MM.1S (cell line): ENCODE results near the gene NANOS1.

Source experiments
- DNase-seq: peaks from one replicate; pipeline ENCODE4 v3.0.0-alpha.2; 2015
- H2AFZ ChIP-seq: fragments of 300-600 bp; sonication (generic); 2 replicates; pipeline ENCODE4 v1.6.0; 2016; ENCODE audit warnings: antibody characterized with exemption, low read length
- H3F3A ChIP-seq: fragments of 300-600 bp; sonication (generic); 2 replicates; pipeline ENCODE4 v1.6.1; 2016; ENCODE audit warnings: mild to moderate bottlenecking, antibody characterized with exemption, low read length, moderate library complexity, mixed read lengths; ENCODE audit not compliant: insufficient read depth
- H3K27ac ChIP-seq: fragments of 300-600 bp; sonication (generic); 2 replicates; pipeline ENCODE4 v1.5.1; 2016; ENCODE audit warnings: mild to moderate bottlenecking, low read length
- H3K27me3 ChIP-seq: fragments of 300-600 bp; sonication (generic); replicated peaks from 2 replicates; pipeline ENCODE4 v1.6.0; 2016; ENCODE audit warnings: low read length; ENCODE audit not compliant: insufficient read depth
- H3K36me3 ChIP-seq: fragments of 300-600 bp; sonication (generic); replicated peaks from 2 replicates; pipeline ENCODE4 v1.6.1; 2016; ENCODE audit warnings: mild to moderate bottlenecking, low read length, mixed read lengths; ENCODE audit not compliant: insufficient read depth
- H3K4me1 ChIP-seq: fragments of 300-600 bp; sonication (generic); 2 replicates; pipeline ENCODE4 v1.6.1; 2016; ENCODE audit warnings: low read length, mixed read lengths
- H3K4me2 ChIP-seq: fragments of 300-600 bp; sonication (generic); 2 replicates; pipeline ENCODE4 v1.6.0; 2016; ENCODE audit warnings: low read depth, low read length
- H3K4me3 ChIP-seq: fragments of 300-600 bp; sonication (generic); 2 replicates; pipeline ENCODE4 v1.5.1; 2016; ENCODE audit warnings: low read length, mixed read lengths
- H3K79me2 ChIP-seq: fragments of 300-600 bp; sonication (generic); 2 replicates; pipeline ENCODE4 v1.6.1; 2016; ENCODE audit warnings: mixed run types, low read length, mixed read lengths
- H3K9ac ChIP-seq: fragments of 300-600 bp; sonication (generic); 2 replicates; pipeline ENCODE4 v1.6.1; 2016; ENCODE audit warnings: low read length, mixed read lengths
- H3K9me2 ChIP-seq: fragments of 300-600 bp; sonication (generic); replicated peaks from 2 replicates; pipeline ENCODE4 v1.6.1; 2016; ENCODE audit warnings: mild to moderate bottlenecking, low read length, mixed read lengths; ENCODE audit not compliant: insufficient read depth
- H3K9me3 ChIP-seq: fragments of 300-600 bp; sonication (generic); replicated peaks from 2 replicates; pipeline ENCODE4 v1.6.1; 2016; ENCODE audit warnings: mild to moderate bottlenecking, low read length, mixed read lengths; ENCODE audit not compliant: insufficient read depth
- H4K20me1 ChIP-seq: fragments of 300-600 bp; sonication (generic); 2 replicates; pipeline ENCODE4 v1.6.1; 2016; ENCODE audit warnings: mild to moderate bottlenecking, low read length, moderate library complexity, mixed read lengths; ENCODE audit not compliant: insufficient read depth
- CTCF ChIP-seq: fragments of 300-600 bp; sonication (generic); IDR thresholded peaks from 2 replicates; pipeline ENCODE4 v1.5.1; 2016; ENCODE audit warnings: antibody characterized with exemption, low read length, mixed read lengths
- EZH2 ChIP-seq: fragments of 300-600 bp; sonication (generic); optimal IDR thresholded peaks from 2 replicates; pipeline ENCODE3; 2017; ENCODE audit warnings: low read depth, mild to moderate bottlenecking, antibody characterized with exemption, low read length, mixed read lengths
- EZH2phosphoT487 ChIP-seq: fragments of 300-600 bp; sonication (generic); IDR thresholded peaks from 2 replicates; pipeline ENCODE4 v1.6.1; 2018; ENCODE audit warnings: antibody characterized with exemption, low read length

Gene NANOS1

GRCh38 chr10:119049361-119049760 lies 19.8 kb downstream of the NANOS1 start:
- TF ChIP-seq EZH2phosphoT487 (no peak), EZH2 (no peak), CTCF (no peak)
- peaks cover 100% of the 10 kb centered on the region for H3K79me2 ChIP-seq
- peaks cover 33% of the 10 kb centered on the region for H4K20me1 ChIP-seq
- H3K9ac ChIP-seq = no peak overlapping the region
- DNase-seq = no peak
- peaks cover 31% of the 10 kb centered on the region for H3K36me3 ChIP-seq
- no peaks in the 10 kb centered on the region for H3K9me2 ChIP-seq
- no peak overlapping the region for H3K27ac ChIP-seq
- no peaks in the 10 kb centered on the region for H3K9me3 ChIP-seq
- no peaks in the 10 kb centered on the region for H3K4me1 ChIP-seq
- no peak overlapping the region for H3K4me3 ChIP-seq
- H2AFZ ChIP-seq = no peak overlapping the region
- H3K27me3 ChIP-seq = no peaks in the 10 kb centered on the region
- no peak overlapping the region for H3K4me2 ChIP-seq
- no peaks in the 10 kb centered on the region; the same call in 1 of the 2 replicates for H3F3A ChIP-seq

GRCh38 chr10:119049777-119050176 lies 20.3 kb downstream of the NANOS1 start:
- Histone ChIP-seq H3K4me3 (no peak overlapping the region), H3K36me3 (peaks cover 31% of the 10 kb centered on the region), H4K20me1 (peaks cover 32% of the 10 kb centered on the region), H3K9me3 (no peaks in the 10 kb centered on the region), H3K9me2 (no peaks in the 10 kb centered on the region), H2AFZ (no peak overlapping the region), H3K4me2 (no peak overlapping the region), H3K9ac (no peak overlapping the region), H3K79me2 (peaks cover 99% of the 10 kb centered on the region), H3K27ac (no peak overlapping the region), H3K27me3 (no peaks in the 10 kb centered on the region), H3K4me1 (no peaks in the 10 kb centered on the region), H3F3A (no peaks in the 10 kb centered on the region; the same call in 1 of the 2 replicates)
- DNase-seq = no peak
- TF ChIP-seq EZH2phosphoT487 (no peak), CTCF (no peak), EZH2 (no peak)

DNA sequence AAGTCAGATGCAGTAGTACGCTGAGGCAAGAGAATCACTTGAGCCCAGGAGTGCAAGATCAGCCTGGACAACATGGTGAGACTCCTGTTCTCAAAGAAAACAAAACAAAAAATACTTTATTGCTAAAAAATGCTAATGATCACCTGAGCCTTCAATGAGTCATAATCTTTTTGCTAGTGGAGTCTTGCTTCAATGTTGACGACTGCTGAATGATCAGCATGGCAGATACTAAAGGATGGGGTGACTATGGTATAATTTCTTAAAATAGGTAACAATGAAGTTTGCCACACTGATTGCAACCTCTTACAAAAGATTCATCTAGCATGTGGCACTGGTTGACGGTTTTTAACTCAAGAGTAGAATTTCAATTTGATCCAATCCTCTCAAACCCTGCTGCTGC lies 22.3 kb downstream of the NANOS1 start:
- H3K27ac ChIP-seq = no peak overlapping the region
- no peak for DNase-seq
- no peaks in the 10 kb centered on the region for H3K9me2 ChIP-seq
- H3F3A ChIP-seq = no peaks in the 10 kb centered on the region; the same call in 1 of the 2 replicates
- H3K9ac ChIP-seq = no peak overlapping the region
- H2AFZ ChIP-seq = no peak overlapping the region
- no peaks in the 10 kb centered on the region for H3K27me3 ChIP-seq
- H3K79me2 ChIP-seq = peaks cover 97% of the 10 kb centered on the region
- no peak overlapping the region for H3K4me3 ChIP-seq
- no peaks in the 10 kb centered on the region for H3K4me1 ChIP-seq
- no peak for TF ChIP-seq CTCF
- no peak for TF ChIP-seq EZH2
- no peak for TF ChIP-seq EZH2phosphoT487
- peaks cover 28% of the 10 kb centered on the region for H3K36me3 ChIP-seq
- no peak overlapping the region for H3K4me2 ChIP-seq
- no peaks in the 10 kb centered on the region for H3K9me3 ChIP-seq
- peaks cover 14% of the 10 kb centered on the region; the same call in 1 of the 2 replicates for H4K20me1 ChIP-seq
